Mesendoderm (in vitro differentiated cells): ENCODE data around the gene MX2.
A peak's percentile ranks its signal among the peaks of the same experiment; 100 is the strongest.
"Not testable (repeated sequence)": the region's sequence is repeated elsewhere in the genome, so short reads cannot be mapped to it uniquely, and the experiment has no call there.

Source experiments
- DNase-seq: peaks from one replicate; pipeline ENCODE4 v3.0.0; 2013
- H2AK5ac ChIP-seq: 2 replicates; pipeline ENCODE4 v1.6.1; 2013; ENCODE audit warnings: low read length, inconsistent platforms
- H2BK120ac ChIP-seq: 2 replicates; pipeline ENCODE4 v1.6.1; 2013; ENCODE audit warnings: low read depth, mild to moderate bottlenecking, low read length, moderate library complexity, mixed read lengths
- H2BK15ac ChIP-seq: replicated peaks from 2 replicates; pipeline ENCODE4 v1.6.1; 2013; ENCODE audit warnings: low read depth, mild to moderate bottlenecking, moderate library complexity
- H2BK5ac ChIP-seq: 2 replicates; pipeline ENCODE4 v1.6.1; 2013; ENCODE audit warnings: low read length, inconsistent platforms
- H3K18ac ChIP-seq: 2 replicates; pipeline ENCODE4 v1.6.1; 2013; ENCODE audit warnings: mild to moderate bottlenecking, low read length, mixed read lengths
- H3K23ac ChIP-seq: one replicate; pipeline ENCODE4 v1.6.1; 2013; ENCODE audit warnings: low read length
- H3K27ac ChIP-seq: 2 replicates; pipeline ENCODE4 v1.5.1; 2013; ENCODE audit warnings: low read depth, mild to moderate bottlenecking, inconsistent platforms, low read length, moderate library complexity
- H3K27me3 ChIP-seq: 2 replicates; pipeline ENCODE4 v1.6.1; 2013; ENCODE audit warnings: low read length, control low read depth, mild to moderate bottlenecking, inconsistent platforms; ENCODE audit not compliant: insufficient read depth, poor library complexity
- H3K36me3 ChIP-seq: 2 replicates; pipeline ENCODE4 v1.6.1; 2013; ENCODE audit warnings: low read length, inconsistent platforms; ENCODE audit not compliant: control insufficient read depth, insufficient read depth
- H3K4ac ChIP-seq: one replicate; pipeline ENCODE4 v1.6.1; 2013; ENCODE audit warnings: low read depth, mild to moderate bottlenecking, low read length, moderate library complexity
- H3K4me1 ChIP-seq: 2 replicates; pipeline ENCODE4 v1.6.1; 2013; ENCODE audit warnings: low read depth, low read length, inconsistent platforms; ENCODE audit not compliant: control insufficient read depth
- H3K4me2 ChIP-seq: 2 replicates; pipeline ENCODE4 v1.6.1; 2013; ENCODE audit warnings: low read length
- H3K4me3 ChIP-seq: 2 replicates; pipeline ENCODE4 v1.5.1; 2013; ENCODE audit warnings: mild to moderate bottlenecking, low read length
- H3K56ac ChIP-seq: one replicate; pipeline ENCODE4 v1.6.1; 2013; ENCODE audit warnings: low read length
- H3K79me1 ChIP-seq: 2 replicates; pipeline ENCODE4 v1.6.1; 2013; ENCODE audit warnings: low read length, inconsistent platforms
- H3K79me2 ChIP-seq: 2 replicates; pipeline ENCODE4 v1.6.1; 2013; ENCODE audit warnings: mild to moderate bottlenecking, low read length; ENCODE audit not compliant: control insufficient read depth, insufficient read depth
- H3K9ac ChIP-seq: 2 replicates; pipeline ENCODE4 v1.6.1; 2013; ENCODE audit warnings: low read length, inconsistent platforms
- H4K5ac ChIP-seq: one replicate; pipeline ENCODE4 v1.6.1; 2013; ENCODE audit warnings: low read length
- H4K8ac ChIP-seq: one replicate; pipeline ENCODE4 v1.6.1; 2013; ENCODE audit warnings: low read depth, mild to moderate bottlenecking, control low read depth, low read length, moderate library complexity
- WGBS: extraction: QIAGEN DNeasy Blood & Tissue Kit; methylation state at CpG from one replicate; pipeline ENCODE4 v1.1.7; 2013; ENCODE audit warnings: low lambda C conversion rate, missing lambda C conversion rate; ENCODE audit not compliant: insufficient coverage; ENCODE audit errors: extremely low coverage; 5-methylcytosine and 5-hydroxymethylcytosine counted together

The MX2 gene

DNA sequence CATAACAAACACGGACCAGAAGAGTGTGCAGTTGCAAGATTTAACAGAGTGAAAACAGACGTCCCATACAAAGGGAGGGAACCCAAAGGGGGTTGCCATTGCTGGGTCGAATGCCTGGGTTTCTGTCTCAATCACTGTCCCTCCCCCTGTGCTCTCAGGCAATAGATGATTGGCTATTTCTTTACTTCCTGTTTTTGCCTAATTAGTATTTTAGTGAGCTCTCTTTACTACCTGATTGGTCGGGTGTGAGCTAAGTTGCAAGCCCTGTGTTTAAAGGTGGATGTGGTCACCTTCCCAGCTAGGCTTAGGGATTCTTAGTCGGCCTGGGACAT lies 61.4 kb downstream of the MX2 start:
- H3K27ac ChIP-seq, H4K8ac ChIP-seq, H2AK5ac ChIP-seq, H2BK120ac ChIP-seq, H3K4me3 ChIP-seq, H3K36me3 ChIP-seq, H2BK5ac ChIP-seq, H3K79me1 ChIP-seq, H3K27me3 ChIP-seq, H3K4ac ChIP-seq, H2BK15ac ChIP-seq, DNase-seq, H3K56ac ChIP-seq, H3K4me1 ChIP-seq, H3K79me2 ChIP-seq, H4K5ac ChIP-seq, H3K9ac ChIP-seq, H3K23ac ChIP-seq, H3K4me2 ChIP-seq, H3K18ac ChIP-seq: not testable (repeated sequence)
- no CpG with 5 or more reads among the region's 5 CpGs for WGBS

DNA sequence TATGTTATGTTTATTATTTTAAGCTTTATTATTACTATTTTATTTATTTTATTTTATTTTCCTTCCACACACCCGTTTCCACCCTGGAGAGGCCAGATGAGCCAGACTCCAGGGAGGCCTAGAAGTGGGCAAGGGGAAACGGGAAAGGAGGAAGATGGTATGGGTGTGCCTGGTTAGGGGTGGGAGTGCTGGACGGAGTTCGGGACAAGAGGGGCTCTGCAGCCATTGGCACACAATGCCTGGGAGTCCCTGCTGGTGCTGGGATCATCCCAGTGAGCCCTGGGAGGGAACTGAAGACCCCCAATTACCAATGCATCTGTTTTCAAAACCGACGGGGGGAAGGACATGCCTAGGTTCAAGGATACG lies 63.7 kb downstream of the MX2 start:
- Histone ChIP-seq H3K79me1 (no peaks in the 10 kb centered on the region), H3K9ac (no peak overlapping the region), H3K23ac (no peak overlapping the region), H4K8ac (no peak overlapping the region), H2BK15ac (no peak overlapping the region), H3K27ac (no peak overlapping the region), H2BK120ac (no peak overlapping the region), H3K4me1 (no peaks in the 10 kb centered on the region), H3K18ac (no peak overlapping the region), H3K4me3 (no peak overlapping the region), H3K4ac (no peak overlapping the region), H2AK5ac (no peak overlapping the region), H3K4me2 (no peak overlapping the region), H3K27me3 (peaks cover 10% of the 10 kb centered on the region), H4K5ac (no peak overlapping the region), H3K79me2 (no peaks in the 10 kb centered on the region), H3K56ac (no peak overlapping the region), H2BK5ac (no peak overlapping the region), H3K36me3 (no peaks in the 10 kb centered on the region)
- no CpG with 5 or more reads among the region's 7 CpGs for WGBS
- DNase-seq = no peak

GRCh38 chr21:41425954-41426675 lies 64.3 kb downstream of the MX2 start, which contains the start of gene MX1:
Gene MX1, plus strand, starts transcription at chr21:41426239. Its CDS starts 5,832 bp downstream, at chr21:41432071.
- H3K79me1 ChIP-seq = no peaks in the 10 kb centered on the region

DNA sequence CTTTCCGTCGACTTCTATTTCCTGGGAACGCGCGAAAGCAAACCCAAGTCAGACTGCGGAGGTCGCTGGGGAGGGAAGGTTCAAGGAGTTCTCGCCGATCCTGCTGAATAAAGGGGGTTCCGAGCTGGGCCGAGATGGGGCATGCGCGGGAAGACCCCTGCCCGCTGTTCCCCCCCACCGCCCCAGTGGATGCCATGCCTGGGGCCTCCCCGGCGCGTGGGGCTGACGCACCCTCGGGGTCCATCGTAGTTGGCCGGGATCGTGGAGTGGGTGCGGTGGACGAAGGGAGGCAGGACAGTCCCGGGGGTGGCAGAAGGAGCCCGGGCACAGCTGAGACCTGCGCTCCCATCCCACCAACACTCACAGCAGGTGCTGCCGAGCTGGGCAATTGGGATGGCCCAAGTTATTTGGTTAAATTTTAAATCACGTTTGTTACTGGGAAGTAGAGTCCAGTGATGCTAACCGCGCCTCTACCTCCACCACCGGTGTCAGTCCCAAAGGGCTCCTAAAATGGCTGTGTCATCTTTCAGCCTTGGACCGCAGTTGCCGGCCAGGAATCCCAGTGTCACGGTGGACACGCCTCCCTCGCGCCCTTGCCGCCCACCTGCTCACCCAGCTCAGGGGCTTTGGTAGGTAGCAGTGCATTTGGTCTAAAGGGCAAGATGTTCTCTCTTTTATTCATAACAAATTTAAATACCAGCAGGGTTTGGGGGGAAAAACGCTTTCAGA lies 65.0 kb downstream of the MX2 start:
- no CpG with 5 or more reads among the region's 41 CpGs for WGBS
- H3K36me3 ChIP-seq = no peaks in the 10 kb centered on the region
- no peak overlapping the region for H2BK5ac ChIP-seq
- no peaks in the 10 kb centered on the region for H3K79me2 ChIP-seq
- H3K23ac ChIP-seq = no peak overlapping the region
- peaks cover 10% of the 10 kb centered on the region for H3K27me3 ChIP-seq
- no peak overlapping the region for H2AK5ac ChIP-seq
- H4K8ac ChIP-seq = no peak overlapping the region
- DNase-seq = no peak
- H3K4me3 ChIP-seq = no peak overlapping the region
- H3K27ac ChIP-seq = no peak overlapping the region
- peak overlapping the region; percentile 7 for H3K56ac ChIP-seq
- no peak overlapping the region for H2BK15ac ChIP-seq
- no peak overlapping the region for H2BK120ac ChIP-seq
- no peaks in the 10 kb centered on the region for H3K79me1 ChIP-seq
- H3K4me2 ChIP-seq = no peak overlapping the region
- H3K9ac ChIP-seq = no peak overlapping the region
- no peak overlapping the region for H4K5ac ChIP-seq
- no peak overlapping the region for H3K4ac ChIP-seq
- no peaks in the 10 kb centered on the region for H3K4me1 ChIP-seq
- H3K18ac ChIP-seq = no peak overlapping the region

More at GRCh38 chr21:41425954-41426675, 64.3 kb downstream of the MX2 start, which contains the start of gene MX1:
- no peak within 1 kb of the TSS for H2BK15ac ChIP-seq
- no peak within 1 kb of the TSS for H2BK5ac ChIP-seq
- H3K4me1 ChIP-seq = no peaks in the 10 kb centered on the region
- no peak within 1 kb of the TSS for H2BK120ac ChIP-seq
- no peak within 1 kb of the TSS for H3K27ac ChIP-seq
- H4K5ac ChIP-seq = no peak within 1 kb of the TSS
- no peaks in the 10 kb centered on the region for H3K36me3 ChIP-seq
- no CpG with 5 or more reads among the region's 65 CpGs for WGBS
- no peak within 1 kb of the TSS for H3K9ac ChIP-seq
- H3K18ac ChIP-seq = no peak within 1 kb of the TSS
- H3K56ac ChIP-seq = peak within 1 kb of the TSS; percentile 34
- no peak within 1 kb of the TSS for H3K23ac ChIP-seq
- no peak within 1 kb of the TSS for H3K4ac ChIP-seq
- H3K27me3 ChIP-seq = peaks cover 10% of the 10 kb centered on the region
- H3K4me3 ChIP-seq = no peak within 1 kb of the TSS
- no peaks in the 10 kb centered on the region for H3K79me2 ChIP-seq
- H3K4me2 ChIP-seq = peak within 1 kb of the TSS; percentile 27
- peak; percentile 20 for DNase-seq
- H4K8ac ChIP-seq = no peak within 1 kb of the TSS
- no peak within 1 kb of the TSS for H2AK5ac ChIP-seq

GRCh38 chr21:41427556-41427955 lies 65.7 kb downstream of the MX2 start:
- Histone ChIP-seq H3K79me1 (no peaks in the 10 kb centered on the region), H3K27ac (no peak overlapping the region), H3K27me3 (peaks cover 10% of the 10 kb centered on the region), H4K5ac (no peak overlapping the region), H2BK5ac (no peak overlapping the region), H3K23ac (no peak overlapping the region), H4K8ac (no peak overlapping the region), H3K4ac (no peak overlapping the region), H2BK120ac (no peak overlapping the region), H3K36me3 (no peaks in the 10 kb centered on the region), H2BK15ac (no peak overlapping the region), H3K4me3 (no peak overlapping the region), H3K9ac (no peak overlapping the region), H3K4me1 (no peaks in the 10 kb centered on the region), H3K56ac (no peak overlapping the region), H3K79me2 (no peaks in the 10 kb centered on the region), H2AK5ac (no peak overlapping the region), H3K18ac (no peak overlapping the region), H3K4me2 (no peak overlapping the region)
- DNase-seq = no peak
- no CpG with 5 or more reads among the region's 8 CpGs for WGBS
